K562 (cell line): ENCODE measurements around the gene PLCD1. TPM values are rescaled to one million over a fixed set of nuclear protein-coding genes. Genes with fewer than 3 reads are reported as not detected.

Experiments
- ATF1 ChIP-seq, 2 experiments: fragments of 450-650 bp in 1 of 2; IDR thresholded peaks; 2 replicates each; pipeline ENCODE4 v1.6.1; 2016; ENCODE audit warnings: missing compliant biosample characterization in 1 of 2, missing genetic modification characterization in 1 of 2
- ATF3 ChIP-seq, 2 experiments: fragments of 450-650 bp in 1 of 2; sonication (generic) in 1 of 2; formaldehyde crosslinking in 1 of 2; IDR thresholded peaks in 1 of 2; conservative IDR thresholded peaks in 1 of 2; 2 replicates each; pipeline versions ENCODE4 v1.6.1 to v1.8.1; 2016 to 2023; ENCODE audit warnings: mild to moderate bottlenecking in 2 of 2, moderate library complexity in 2 of 2, inconsistent platforms in 1 of 2, missing genetic modification reagents in 1 of 2
- ATF7 ChIP-seq: fragments of 450-650 bp; IDR thresholded peaks from 2 replicates; pipeline ENCODE4 v1.7.1; 2014; ENCODE audit warnings: mild to moderate bottlenecking, moderate library complexity
- CBFA2T2 ChIP-seq: fragments of 450-650 bp; conservative IDR thresholded peaks from 2 replicates; pipeline ENCODE4 v1.6.1; 2017; ENCODE audit warnings: mild to moderate bottlenecking
- CBFB ChIP-seq: sonication (generic); formaldehyde crosslinking; IDR thresholded peaks from 2 replicates; pipeline ENCODE4 v1.4.0; 2020; ENCODE audit warnings: mild to moderate bottlenecking, missing genetic modification reagents
- CC2D1A ChIP-seq: fragments of 450-650 bp; IDR thresholded peaks from 2 replicates; pipeline ENCODE4 v1.6.1; 2017; ENCODE audit warnings: mild to moderate bottlenecking
- CREM ChIP-seq: IDR thresholded peaks from 2 replicates; pipeline ENCODE4 v1.6.1; 2014; ENCODE audit warnings: antibody characterized with exemption, low read depth
- CXXC5 ChIP-seq: fragments of 250-450 bp; sonication (Bioruptor Pico); IDR thresholded peaks from 2 replicates; pipeline ENCODE4 v1.8.0; 2022; ENCODE audit warnings: inconsistent platforms, mild to moderate bottlenecking, moderate library complexity
- ESRRA ChIP-seq: fragments of 450-650 bp; IDR thresholded peaks from 2 replicates; pipeline ENCODE4 v1.6.1; 2014; ENCODE audit warnings: low read depth, mild to moderate bottlenecking, moderate library complexity, borderline replicate concordance
- GTF2B ChIP-seq: IDR thresholded peaks from 2 replicates; pipeline ENCODE4 v1.6.1; 2011; ENCODE audit not compliant: insufficient read length; ENCODE audit errors: extremely low read depth
- MTA1 ChIP-seq: fragments of 450-650 bp; IDR thresholded peaks from 2 replicates; pipeline ENCODE4 v1.6.1; 2017; ENCODE audit warnings: borderline replicate concordance
- MYC ChIP-seq, 2 experiments: fragments of 250-450 bp in 1 of 2; sonication (Bioruptor Pico) in 1 of 2; IDR thresholded peaks; 2 replicates each; pipeline versions ENCODE4 v1.5.1 to v1.6.1; 2012 to 2021; ENCODE audit warnings: low read depth in 2 of 2, borderline replicate concordance in 1 of 2, improper control_type of control experiment in 1 of 2, low read length in 1 of 2, mild to moderate bottlenecking in 1 of 2, moderate library complexity in 1 of 2
- RAD51 ChIP-seq: fragments of 450-650 bp; IDR thresholded peaks from 2 replicates; pipeline ENCODE4 v1.7.1; 2016; ENCODE audit warnings: low read depth, mild to moderate bottlenecking, borderline replicate concordance
- TCF3 ChIP-seq: sonication (generic); formaldehyde crosslinking; IDR thresholded peaks from 2 replicates; pipeline ENCODE4 v1.4.0; 2020; ENCODE audit warnings: mild to moderate bottlenecking, missing genetic modification reagents
- TEAD4 ChIP-seq, 2 experiments: sonication (generic) in 1 of 2; formaldehyde crosslinking in 1 of 2; IDR thresholded peaks; 2 replicates each; pipeline versions ENCODE4 v1.6.1 to v1.8.0; 2012 to 2022; ENCODE audit warnings: borderline replicate concordance in 1 of 2, inconsistent platforms in 1 of 2, low read length in 1 of 2, mild to moderate bottlenecking in 1 of 2, missing genetic modification reagents in 1 of 2
- THRAP3 ChIP-seq: fragments of 450-650 bp; IDR thresholded peaks from 2 replicates; pipeline ENCODE4 v1.6.1; 2016; ENCODE audit warnings: mild to moderate bottlenecking, inconsistent platforms, borderline replicate concordance
- USF2 ChIP-seq: sonication (generic); formaldehyde crosslinking; IDR thresholded peaks from 2 replicates; pipeline ENCODE4 v1.5.0; 2020; ENCODE audit warnings: missing genetic modification reagents
- XRCC3 ChIP-seq: fragments of 450-650 bp; IDR thresholded peaks from 2 replicates; pipeline ENCODE4 v1.6.1; 2017; ENCODE audit warnings: mild to moderate bottlenecking, moderate library complexity
- XRCC5 ChIP-seq: fragments of 200-400 bp; formaldehyde crosslinking; IDR thresholded peaks from 2 replicates; pipeline ENCODE4 v1.6.1; 2017; ENCODE audit warnings: low read depth, mild to moderate bottlenecking, low read length
- ZC3H4 ChIP-seq: sonication (generic); formaldehyde crosslinking; IDR thresholded peaks from 2 replicates; pipeline ENCODE4 v1.9.0; 2021; ENCODE audit warnings: missing genetic modification reagents, borderline replicate concordance
- polyA plus RNA-seq, 8 experiments: library from polyadenylated mRNA; depleted of rRNA in 4 of 8; stranded (reverse) in 5 of 8; unstranded in 3 of 8; fragments of >200 nt; fragmentation: Nextera tagmentation in 2 of 8; fragmentation: Illumina TruSeq in 1 of 8; extraction: Ambion mirVana in 2 of 8; extraction: Trizol in 1 of 8; gene quantifications; 2 replicates each; pipeline versions ENCODE4 v1.2.1 to v1.2.3, GENCODE V29; 2011 to 2014; ENCODE audit warnings: inconsistent platforms in 1 of 8, missing spikeins in 1 of 8
- total RNA-seq, 7 experiments: library from RNA; depleted of rRNA in 6 of 7; stranded (reverse); fragments of >200 nt in 6 of 7; fragmentation: Illumina TruSeq in 2 of 7; extraction: Trizol in 2 of 7; gene quantifications; 2 replicates each; pipeline versions ENCODE4 v1.2.1 to v1.2.3, GENCODE V29; 2011 to 2021; ENCODE audit warnings: low replicate concordance in 1 of 7
- TF ChIP-seq, protein P1 (sequence below): fragments of 450-650 bp; IDR thresholded peaks from 2 replicates; pipeline ENCODE4 v1.6.1; 2017; ENCODE audit warnings: mild to moderate bottlenecking, moderate library complexity
- TF ChIP-seq, protein P2 (sequence below): fragments of 450-650 bp; IDR thresholded peaks from 2 replicates; pipeline ENCODE4 v1.6.1; 2016; ENCODE audit warnings: borderline replicate concordance

Gene PLCD1
- total and polyA plus RNA-seq, 9 of the 15 experiments (the other 6 are each of a cell fraction or from before 2014, with no cell fraction given), result 5.4 to 209 (median 116) TPM

DNA sequence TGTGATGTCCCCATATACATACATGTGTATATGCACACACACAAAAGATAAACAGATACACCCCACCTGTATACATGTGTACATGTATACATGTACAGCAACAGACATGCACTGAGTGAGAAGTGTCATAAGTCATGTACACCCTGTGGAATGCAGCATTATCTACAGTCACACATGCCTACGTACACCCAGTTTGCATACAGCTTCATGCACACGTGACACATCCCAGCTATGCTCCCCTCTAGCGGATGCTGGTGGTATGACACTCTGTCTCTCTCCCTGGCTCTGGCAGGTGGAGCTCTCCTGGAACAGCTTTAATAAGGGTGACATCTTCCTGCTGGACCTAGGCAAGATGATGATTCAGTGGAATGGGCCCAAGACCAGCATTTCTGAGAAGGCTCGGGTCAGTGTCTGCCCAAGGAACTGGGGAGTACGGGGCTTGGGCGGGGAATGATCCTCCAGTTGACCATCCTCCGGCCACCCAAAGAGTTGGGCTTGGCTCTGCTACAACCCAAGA, 32.6 kb downstream of the PLCD1 start (continued):
- peak; percentile 94 for TF ChIP-seq MYC (IDR thresholded peaks at IDR 0.05; ENCODE audit: low read depth, low read length)
- no peak; the same call in 1 of the 2 replicates for TF ChIP-seq MYC (CRISPR knock-in tag; IDR thresholded peaks at IDR 0.05; ENCODE audit: borderline replicate concordance, low read depth)
- no peak for TF ChIP-seq USF2 (CRISPR knock-in tag)
- peak; percentile 59; the same call in 1 of the 2 replicates for TF ChIP-seq MTA1
- TF ChIP-seq GTF2B, result no peak
- TF ChIP-seq ESRRA, result peak; percentile 51; the same call in 1 of the 2 replicates
- peak; percentile 97 for TF ChIP-seq RAD51
- peak; percentile 57 for TF ChIP-seq ATF3 (IDR thresholded peaks at IDR 0.05)
- TF ChIP-seq ATF3 (CRISPR knock-in tag; conservative IDR thresholded peaks at IDR 0.05), result peak; percentile 70; the same call in 1 of the 2 replicates
- TF ChIP-seq ATF1 (CRISPR knock-in tag; IDR thresholded peaks at IDR 0.05), result no peak
- TF ChIP-seq ATF1 (tag; IDR thresholded peaks at IDR 0.05), result peak; percentile 89
- TF ChIP-seq TCF3 (CRISPR knock-in tag), result peak; percentile 69
- TF ChIP-seq CBFA2T2, result peak; percentile 82
- no peak for TF ChIP-seq CBFB (CRISPR knock-in tag)
- TF ChIP-seq, protein P1, sequence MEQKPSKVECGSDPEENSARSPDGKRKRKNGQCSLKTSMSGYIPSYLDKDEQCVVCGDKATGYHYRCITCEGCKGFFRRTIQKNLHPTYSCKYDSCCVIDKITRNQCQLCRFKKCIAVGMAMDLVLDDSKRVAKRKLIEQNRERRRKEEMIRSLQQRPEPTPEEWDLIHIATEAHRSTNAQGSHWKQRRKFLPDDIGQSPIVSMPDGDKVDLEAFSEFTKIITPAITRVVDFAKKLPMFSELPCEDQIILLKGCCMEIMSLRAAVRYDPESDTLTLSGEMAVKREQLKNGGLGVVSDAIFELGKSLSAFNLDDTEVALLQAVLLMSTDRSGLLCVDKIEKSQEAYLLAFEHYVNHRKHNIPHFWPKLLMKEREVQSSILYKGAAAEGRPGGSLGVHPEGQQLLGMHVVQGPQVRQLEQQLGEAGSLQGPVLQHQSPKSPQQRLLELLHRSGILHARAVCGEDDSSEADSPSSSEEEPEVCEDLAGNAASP, result no peak
- peak; percentile 93 for TF ChIP-seq CREM
- peak; percentile 90 for TF ChIP-seq TEAD4 (IDR thresholded peaks at IDR 0.05; ENCODE audit: low read length)
- TF ChIP-seq TEAD4 (CRISPR knock-in tag; IDR thresholded peaks at IDR 0.05; ENCODE audit: borderline replicate concordance), result no peak
- no peak for TF ChIP-seq ZC3H4 (CRISPR knock-in tag)
- peak; percentile 83; the same call in 1 of the 2 replicates for TF ChIP-seq XRCC5
- peak; percentile 57; the same call in 1 of the 2 replicates for TF ChIP-seq CXXC5 (CRISPR knock-in tag)
- TF ChIP-seq CC2D1A, result peak; percentile 36; the same call in 1 of the 2 replicates
- TF ChIP-seq ATF7, result peak; percentile 75
- TF ChIP-seq, protein P2, sequence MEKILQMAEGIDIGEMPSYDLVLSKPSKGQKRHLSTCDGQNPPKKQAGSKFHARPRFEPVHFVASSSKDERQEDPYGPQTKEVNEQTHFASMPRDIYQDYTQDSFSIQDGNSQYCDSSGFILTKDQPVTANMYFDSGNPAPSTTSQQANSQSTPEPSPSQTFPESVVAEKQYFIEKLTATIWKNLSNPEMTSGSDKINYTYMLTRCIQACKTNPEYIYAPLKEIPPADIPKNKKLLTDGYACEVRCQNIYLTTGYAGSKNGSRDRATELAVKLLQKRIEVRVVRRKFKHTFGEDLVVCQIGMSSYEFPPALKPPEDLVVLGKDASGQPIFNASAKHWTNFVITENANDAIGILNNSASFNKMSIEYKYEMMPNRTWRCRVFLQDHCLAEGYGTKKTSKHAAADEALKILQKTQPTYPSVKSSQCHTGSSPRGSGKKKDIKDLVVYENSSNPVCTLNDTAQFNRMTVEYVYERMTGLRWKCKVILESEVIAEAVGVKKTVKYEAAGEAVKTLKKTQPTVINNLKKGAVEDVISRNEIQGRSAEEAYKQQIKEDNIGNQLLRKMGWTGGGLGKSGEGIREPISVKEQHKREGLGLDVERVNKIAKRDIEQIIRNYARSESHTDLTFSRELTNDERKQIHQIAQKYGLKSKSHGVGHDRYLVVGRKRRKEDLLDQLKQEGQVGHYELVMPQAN, result peak; percentile 55; the same call in 1 of the 2 replicates
- no peak for TF ChIP-seq XRCC3
- 0 out of 2 replicates have a peak, but pooled peaks have one; percentile 37 for TF ChIP-seq THRAP3
